Loucy (cell line): ENCODE measurements around the gene FEZ2.
"Not testable (repeated sequence)": the region's sequence is repeated elsewhere in the genome, so short reads cannot be mapped to it uniquely, and the experiment has no call there.

Experiments used
- CTCF ChIP-seq: fragments of 200-600 bp; sonication (generic); conservative IDR thresholded peaks from 2 replicates; pipeline ENCODE4 v1.5.1; 2014; ENCODE audit warnings: mild to moderate bottlenecking, antibody characterized with exemption, low read length
- EZH2phosphoT487 ChIP-seq: fragments of 200-600 bp; IDR thresholded peaks from 2 replicates; pipeline ENCODE4 v1.6.1; 2018; ENCODE audit warnings: antibody characterized with exemption, mild to moderate bottlenecking, moderate library complexity, borderline replicate concordance

- not testable (repeated sequence) for TF ChIP-seq CTCF, EZH2phosphoT487
Observed at GRCh38 chr2:36603629-36604028, 5.7 kb upstream of the FEZ2 start.
